Inflammatory macrophage treated with lipopolysaccharide for 4 hours (primary cell): ENCODE results near the gene HHEX.

ENCODE experiments used
- DNase-seq: peaks from one replicate; pipeline ENCODE4 v3.0.0-alpha.2; 2020

Gene HHEX

GRCh38 chr10:92737484-92737883, 47.7 kb downstream of the HHEX start:
- DNase-seq, result no peak

DNA sequence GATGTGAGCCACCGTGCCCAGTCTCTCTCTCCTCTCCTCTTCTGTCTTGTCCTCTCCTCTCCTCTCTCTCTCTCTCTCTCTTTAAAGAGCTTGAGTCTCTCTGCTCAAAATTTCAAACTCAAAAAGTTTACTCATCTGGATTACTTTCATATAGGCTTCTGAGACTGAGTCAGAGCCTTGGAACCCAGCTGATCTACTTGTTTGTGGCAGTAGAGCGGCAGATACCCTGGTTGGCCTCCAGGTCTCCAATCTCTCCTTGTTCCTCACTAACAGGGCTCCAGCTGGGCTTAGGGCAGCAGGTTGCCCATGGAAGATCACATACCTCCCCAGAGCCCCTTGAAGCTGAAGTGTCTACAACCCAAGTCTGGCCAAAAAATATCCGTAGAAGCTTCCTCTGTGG, 51.0 kb downstream of the HHEX start:
- DNase-seq, result no peak

DNA sequence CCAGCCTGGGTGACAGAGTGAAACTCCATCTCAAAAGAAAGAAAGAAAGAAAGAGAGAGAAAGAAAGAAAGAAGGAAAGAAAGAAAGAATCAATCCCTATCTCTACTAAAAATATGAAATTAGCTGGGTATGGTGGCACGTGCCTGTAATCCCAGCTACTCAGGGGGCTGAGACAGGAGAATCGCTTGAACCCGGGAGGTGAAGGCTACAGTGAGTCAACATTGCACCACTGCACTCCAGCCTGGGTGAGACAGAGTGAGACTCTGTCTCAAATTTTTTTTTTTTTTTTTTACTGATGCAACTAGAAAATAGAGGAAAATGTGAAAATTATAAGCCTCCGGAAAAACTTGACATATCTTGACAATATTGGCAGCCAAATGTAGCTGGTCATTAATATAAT, 52.0 kb downstream of the HHEX start:
- DNase-seq, result peak; percentile 26

GRCh38 chr10:92742331-92743228, 52.8 kb downstream of the HHEX start:
- DNase-seq, result peak; percentile 82
